ENCODE data around the gene ZNF770.

The ZNF770 gene

DNA sequence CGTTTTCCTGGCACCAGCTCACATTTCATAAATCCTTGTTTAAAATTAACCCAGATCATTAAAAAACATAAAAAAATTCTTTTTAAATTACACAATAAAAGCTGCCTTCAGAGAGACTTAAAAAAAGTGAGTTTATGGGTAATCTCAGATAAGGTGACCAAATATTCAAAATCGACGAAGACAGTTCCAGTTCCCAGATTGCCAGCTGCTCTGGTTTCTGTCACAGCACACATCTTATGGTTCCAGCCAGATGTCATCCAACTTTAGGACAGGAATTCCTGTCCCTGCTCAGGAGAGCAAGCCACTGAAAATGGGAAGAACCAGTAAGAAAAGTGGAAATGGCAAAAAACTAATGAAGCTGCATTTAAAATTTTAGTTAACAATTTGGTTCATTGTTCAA, 15.8 kb upstream of the ZNF770 start:
- Histone ChIP-seq H3K27me3 (ENCODE audit: control insufficient read depth in 1 of 2, insufficient read depth in 2 of 2, low read length in 2 of 2) (no peaks in the 10 kb centered on the region), H3K36me3 (ENCODE audit: control insufficient read depth in 1 of 2, insufficient read depth in 2 of 2, low read length in 2 of 2) (no peaks in the 10 kb centered on the region), H3K4me3 (ENCODE audit: low read depth in 1 of 2, low read length in 2 of 2) (no peak overlapping the region), H3K27ac (ENCODE audit: low read depth, low read length) (no peak overlapping the region), H3K4me1 (ENCODE audit: control insufficient read depth in 1 of 2, insufficient read depth in 2 of 2, low read length in 2 of 2) (no peaks in the 10 kb centered on the region), H3K9ac (ENCODE audit: low read depth in 1 of 2, low read length in 2 of 2) (no peak overlapping the region), H3K9me3 (ENCODE audit: control insufficient read depth in 1 of 2, low read length in 2 of 2) (no peaks in the 10 kb centered on the region)

- no peaks in the 10 kb centered on the region for H3K36me3 ChIP-seq (ENCODE audit: control insufficient read depth in 1 of 2, insufficient read depth in 2 of 2, low read length in 2 of 2)
- H3K9ac ChIP-seq (ENCODE audit: low read depth in 1 of 2, low read length in 2 of 2): no peak overlapping the region
- H3K27me3 ChIP-seq (ENCODE audit: control insufficient read depth in 1 of 2, insufficient read depth in 2 of 2, low read length in 2 of 2): no peaks in the 10 kb centered on the region
- no peak overlapping the region for H3K4me3 ChIP-seq (ENCODE audit: low read depth in 1 of 2, low read length in 2 of 2)
- H3K9me3 ChIP-seq (ENCODE audit: control insufficient read depth in 1 of 2, low read length in 2 of 2): no peaks in the 10 kb centered on the region
- H3K27ac ChIP-seq (ENCODE audit: low read depth, low read length): no peak overlapping the region
- H3K4me1 ChIP-seq (ENCODE audit: control insufficient read depth in 1 of 2, insufficient read depth in 2 of 2, low read length in 2 of 2): no peaks in the 10 kb centered on the region
Observed at GRCh38 chr15:35000511-35000910, 12.4 kb upstream of the ZNF770 start.

- Histone ChIP-seq H3K27ac (ENCODE audit: low read depth, low read length) (no peak overlapping the region), H3K27me3 (ENCODE audit: control insufficient read depth in 1 of 2, insufficient read depth in 2 of 2, low read length in 2 of 2) (no peaks in the 10 kb centered on the region), H3K36me3 (ENCODE audit: control insufficient read depth in 1 of 2, insufficient read depth in 2 of 2, low read length in 2 of 2) (no peaks in the 10 kb centered on the region), H3K4me1 (ENCODE audit: control insufficient read depth in 1 of 2, insufficient read depth in 2 of 2, low read length in 2 of 2) (no peaks in the 10 kb centered on the region), H3K4me3 (ENCODE audit: low read depth in 1 of 2, low read length in 2 of 2) (no peak overlapping the region), H3K9ac (ENCODE audit: low read depth in 1 of 2, low read length in 2 of 2) (no peak overlapping the region), H3K9me3 (ENCODE audit: control insufficient read depth in 1 of 2, low read length in 2 of 2) (no peaks in the 10 kb centered on the region)
Observed at GRCh38 chr15:34999906-35000305, 11.8 kb upstream of the ZNF770 start.

DNA sequence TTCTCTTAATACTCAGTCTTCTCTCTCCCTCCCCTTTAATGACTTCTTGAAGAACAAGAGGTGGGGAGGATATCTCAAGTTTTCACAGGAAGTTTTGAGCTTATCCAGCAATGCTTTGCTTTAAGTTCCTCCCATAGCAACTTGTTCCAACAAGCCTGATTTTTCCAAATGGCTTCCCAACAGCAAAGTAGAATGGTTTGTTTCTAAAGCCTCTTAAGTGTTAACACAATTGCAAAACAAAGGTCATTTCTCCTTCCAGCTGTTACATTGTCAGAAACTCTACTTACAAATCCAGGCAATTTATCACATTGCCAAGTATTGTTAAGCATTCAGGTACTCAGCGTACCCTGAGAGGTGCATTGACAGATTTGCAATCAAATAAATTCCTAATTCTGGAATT, 6.8 kb upstream of the ZNF770 start:
- Histone ChIP-seq H3K27me3 (ENCODE audit: control insufficient read depth in 1 of 2, insufficient read depth in 2 of 2, low read length in 2 of 2) (no peaks in the 10 kb centered on the region), H3K27ac (ENCODE audit: low read depth, low read length) (no peak overlapping the region), H3K36me3 (ENCODE audit: control insufficient read depth in 1 of 2, insufficient read depth in 2 of 2, low read length in 2 of 2) (no peaks in the 10 kb centered on the region), H3K9me3 (ENCODE audit: control insufficient read depth in 1 of 2, low read length in 2 of 2) (no peaks in the 10 kb centered on the region), H3K4me3 (ENCODE audit: low read depth in 1 of 2, low read length in 2 of 2) (no peak overlapping the region), H3K9ac (ENCODE audit: low read depth in 1 of 2, low read length in 2 of 2) (no peak overlapping the region), H3K4me1 (ENCODE audit: control insufficient read depth in 1 of 2, insufficient read depth in 2 of 2, low read length in 2 of 2) (no peaks in the 10 kb centered on the region)

GRCh38 chr15:34993877-34994276, 5.8 kb upstream of the ZNF770 start:
- Histone ChIP-seq H3K27ac (ENCODE audit: low read depth, low read length) (no peak overlapping the region), H3K4me3 (ENCODE audit: low read depth in 1 of 2, low read length in 2 of 2) (no peak overlapping the region), H3K9ac (ENCODE audit: low read depth in 1 of 2, low read length in 2 of 2) (no peak overlapping the region), H3K9me3 (ENCODE audit: control insufficient read depth in 1 of 2, low read length in 2 of 2) (no peaks in the 10 kb centered on the region), H3K27me3 (ENCODE audit: control insufficient read depth in 1 of 2, insufficient read depth in 2 of 2, low read length in 2 of 2) (no peaks in the 10 kb centered on the region), H3K4me1 (ENCODE audit: control insufficient read depth in 1 of 2, insufficient read depth in 2 of 2, low read length in 2 of 2) (peaks cover 0 to 5% of the 10 kb centered on the region in 2 donors), H3K36me3 (ENCODE audit: control insufficient read depth in 1 of 2, insufficient read depth in 2 of 2, low read length in 2 of 2) (no peaks in the 10 kb centered on the region)

DNA sequence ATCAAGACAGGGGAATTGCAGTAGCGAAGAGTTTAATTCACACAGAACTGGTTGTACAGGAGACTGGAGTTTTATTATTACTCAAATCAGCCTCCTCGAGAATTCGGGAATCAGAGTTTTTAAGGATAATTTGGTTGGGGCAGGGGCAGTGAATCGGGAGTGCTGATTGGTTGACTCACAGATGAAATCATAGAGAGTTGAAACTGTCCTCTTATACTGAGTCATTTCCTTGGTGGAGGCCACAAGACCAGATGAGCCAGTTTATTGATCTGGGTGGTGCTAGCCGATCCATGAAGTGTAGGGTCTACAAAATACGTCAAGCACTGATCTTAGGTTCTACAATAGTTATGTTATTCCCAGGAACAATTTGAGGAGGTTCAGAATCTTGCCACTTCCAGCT, 5.3 kb upstream of the ZNF770 start:
- no peaks in the 10 kb centered on the region for H3K9me3 ChIP-seq (ENCODE audit: control insufficient read depth in 1 of 2, low read length in 2 of 2)
- H3K4me1 ChIP-seq (ENCODE audit: control insufficient read depth in 1 of 2, insufficient read depth in 2 of 2, low read length in 2 of 2): peaks cover 0 to 7% of the 10 kb centered on the region in 2 donors
- no peak overlapping the region for H3K27ac ChIP-seq (ENCODE audit: low read depth, low read length)
- H3K4me3 ChIP-seq (ENCODE audit: low read depth in 1 of 2, low read length in 2 of 2): no peak overlapping the region
- H3K9ac ChIP-seq (ENCODE audit: low read depth in 1 of 2, low read length in 2 of 2): no peak overlapping the region
- no peaks in the 10 kb centered on the region for H3K27me3 ChIP-seq (ENCODE audit: control insufficient read depth in 1 of 2, insufficient read depth in 2 of 2, low read length in 2 of 2)
- no peaks in the 10 kb centered on the region for H3K36me3 ChIP-seq (ENCODE audit: control insufficient read depth in 1 of 2, insufficient read depth in 2 of 2, low read length in 2 of 2)

DNA sequence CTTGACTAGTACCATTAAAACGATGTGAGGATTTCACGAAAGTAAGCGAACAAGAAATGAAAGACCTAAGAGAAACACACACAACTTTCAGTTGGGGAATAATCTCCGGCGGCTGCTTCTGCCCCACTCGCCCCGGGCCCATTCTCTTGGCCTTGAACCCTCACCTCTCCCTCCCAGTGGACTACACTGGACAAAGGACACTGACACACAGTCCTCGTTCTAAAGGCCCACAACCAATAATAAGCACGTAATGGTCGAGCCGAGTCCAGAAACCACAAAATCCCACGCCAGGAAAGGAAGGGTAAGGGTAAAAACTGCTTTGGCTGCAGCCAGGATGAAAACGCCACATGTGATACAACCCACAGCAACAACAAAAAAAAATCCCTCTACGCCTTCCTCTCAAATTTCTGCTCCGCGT, 469 bp downstream of the ZNF770 start:
- Histone ChIP-seq H3K27me3 (ENCODE audit: control insufficient read depth in 1 of 2, insufficient read depth in 2 of 2, low read length in 2 of 2) (no peaks in the 10 kb centered on the region), H3K27ac (ENCODE audit: low read depth, low read length) (peak overlapping the region; percentile 50), H3K9ac (ENCODE audit: low read depth in 1 of 2, low read length in 2 of 2) (peak overlapping the region; percentile 92 to 99), H3K9me3 (ENCODE audit: control insufficient read depth in 1 of 2, low read length in 2 of 2) (no peaks in the 10 kb centered on the region), H3K4me3 (ENCODE audit: low read depth in 1 of 2, low read length in 2 of 2) (peak overlapping the region; percentile 98), H3K4me1 (ENCODE audit: control insufficient read depth in 1 of 2, insufficient read depth in 2 of 2, low read length in 2 of 2) (peaks cover 22 to 24% of the 10 kb centered on the region in 2 donors), H3K36me3 (ENCODE audit: control insufficient read depth in 1 of 2, insufficient read depth in 2 of 2, low read length in 2 of 2) (peaks cover 0 to 9% of the 10 kb centered on the region in 2 donors)

- H3K27me3 ChIP-seq (ENCODE audit: control insufficient read depth in 1 of 2, insufficient read depth in 2 of 2, low read length in 2 of 2): no peaks in the 10 kb centered on the region
- H3K9ac ChIP-seq (ENCODE audit: low read depth in 1 of 2, low read length in 2 of 2): peak overlapping the region; percentile 92 to 99
- peaks cover 22 to 24% of the 10 kb centered on the region in 2 donors for H3K4me1 ChIP-seq (ENCODE audit: control insufficient read depth in 1 of 2, insufficient read depth in 2 of 2, low read length in 2 of 2)
- H3K9me3 ChIP-seq (ENCODE audit: control insufficient read depth in 1 of 2, low read length in 2 of 2): no peaks in the 10 kb centered on the region
- H3K36me3 ChIP-seq (ENCODE audit: control insufficient read depth in 1 of 2, insufficient read depth in 2 of 2, low read length in 2 of 2): peaks cover 0 to 16% of the 10 kb centered on the region in 2 donors
- H3K27ac ChIP-seq (ENCODE audit: low read depth, low read length): peak overlapping the region; percentile 5
- peak overlapping the region; percentile 98 for H3K4me3 ChIP-seq (ENCODE audit: low read depth in 1 of 2, low read length in 2 of 2)
Observed at GRCh38 chr15:34986771-34987480, 1.2 kb downstream of the ZNF770 start.

GRCh38 chr15:34986326-34986725, 1.8 kb downstream of the ZNF770 start:
- peak overlapping the region; percentile 92 to 99 for H3K9ac ChIP-seq (ENCODE audit: low read depth in 1 of 2, low read length in 2 of 2)
- H3K27ac ChIP-seq (ENCODE audit: low read depth, low read length): no peak overlapping the region
- H3K9me3 ChIP-seq (ENCODE audit: control insufficient read depth in 1 of 2, low read length in 2 of 2): no peaks in the 10 kb centered on the region
- peaks cover 22 to 24% of the 10 kb centered on the region in 2 donors for H3K4me1 ChIP-seq (ENCODE audit: control insufficient read depth in 1 of 2, insufficient read depth in 2 of 2, low read length in 2 of 2)
- peaks cover 4 to 22% of the 10 kb centered on the region in 2 donors for H3K36me3 ChIP-seq (ENCODE audit: control insufficient read depth in 1 of 2, insufficient read depth in 2 of 2, low read length in 2 of 2)
- peak overlapping the region; percentile 98 for H3K4me3 ChIP-seq (ENCODE audit: low read depth in 1 of 2, low read length in 2 of 2)
- no peaks in the 10 kb centered on the region for H3K27me3 ChIP-seq (ENCODE audit: control insufficient read depth in 1 of 2, insufficient read depth in 2 of 2, low read length in 2 of 2)

- no peaks in the 10 kb centered on the region for H3K9me3 ChIP-seq (ENCODE audit: control insufficient read depth in 1 of 2, low read length in 2 of 2)
- H3K4me3 ChIP-seq (ENCODE audit: low read depth in 1 of 2, low read length in 2 of 2): no peak overlapping the region
- no peak overlapping the region for H3K9ac ChIP-seq (ENCODE audit: low read depth in 1 of 2, low read length in 2 of 2)
- H3K36me3 ChIP-seq (ENCODE audit: control insufficient read depth in 1 of 2, insufficient read depth in 2 of 2, low read length in 2 of 2): peaks cover 5 to 25% of the 10 kb centered on the region in 2 donors
- no peak overlapping the region for H3K27ac ChIP-seq (ENCODE audit: low read depth, low read length)
- peaks cover 22 to 24% of the 10 kb centered on the region in 2 donors for H3K4me1 ChIP-seq (ENCODE audit: control insufficient read depth in 1 of 2, insufficient read depth in 2 of 2, low read length in 2 of 2)
- no peaks in the 10 kb centered on the region for H3K27me3 ChIP-seq (ENCODE audit: control insufficient read depth in 1 of 2, insufficient read depth in 2 of 2, low read length in 2 of 2)
Observed at GRCh38 chr15:34984889-34985630, 3.0 kb downstream of the ZNF770 start.

All from duodenal mucosa (tissue), 2 donors.